ENCODE data around the gene PRPF19.

The PRPF19 gene

DNA sequence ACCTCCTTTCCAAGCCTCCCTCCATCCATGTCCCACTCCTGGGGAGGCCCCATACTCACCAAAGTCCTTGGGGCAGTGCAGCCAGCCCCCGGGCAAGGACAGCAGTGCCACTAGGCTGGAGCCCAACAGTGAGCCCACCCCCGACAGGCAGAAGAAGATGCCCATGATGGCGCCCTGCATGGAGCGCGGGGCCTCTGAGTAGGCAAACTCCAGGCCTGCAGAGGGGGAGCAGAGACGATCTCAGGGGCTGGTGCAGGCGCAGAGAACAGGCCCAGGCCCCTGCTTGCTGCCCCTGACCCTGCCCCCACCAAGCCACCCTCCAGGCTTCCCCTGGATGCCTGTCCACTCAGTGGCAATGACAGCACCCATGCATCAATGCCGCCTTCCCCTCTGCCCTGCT, 31.4 kb upstream of the PRPF19 start:
- DNase-seq (ENCODE audit: low read depth): no peak

DNA sequence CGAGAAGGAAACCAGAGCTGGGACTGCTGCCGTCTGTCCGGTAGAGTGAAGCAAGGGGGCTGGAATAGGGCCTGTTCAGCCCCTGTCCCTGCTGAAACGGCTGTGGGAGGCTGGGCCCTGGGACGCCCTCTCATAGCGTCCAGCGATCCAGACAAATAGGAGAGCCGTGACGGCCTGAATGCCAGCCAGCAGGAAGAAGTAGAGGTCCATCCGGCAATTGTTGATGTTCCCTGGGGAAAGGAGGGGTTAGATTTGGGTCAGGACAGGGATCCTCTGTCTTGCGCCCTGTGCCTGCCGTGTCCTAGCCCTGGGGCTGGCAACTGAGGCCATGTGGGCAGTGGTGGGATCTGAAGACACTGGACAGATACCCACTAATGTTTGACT, 30.8 kb upstream of the PRPF19 start:
- DNase-seq (ENCODE audit: low read depth): no peak

DNA sequence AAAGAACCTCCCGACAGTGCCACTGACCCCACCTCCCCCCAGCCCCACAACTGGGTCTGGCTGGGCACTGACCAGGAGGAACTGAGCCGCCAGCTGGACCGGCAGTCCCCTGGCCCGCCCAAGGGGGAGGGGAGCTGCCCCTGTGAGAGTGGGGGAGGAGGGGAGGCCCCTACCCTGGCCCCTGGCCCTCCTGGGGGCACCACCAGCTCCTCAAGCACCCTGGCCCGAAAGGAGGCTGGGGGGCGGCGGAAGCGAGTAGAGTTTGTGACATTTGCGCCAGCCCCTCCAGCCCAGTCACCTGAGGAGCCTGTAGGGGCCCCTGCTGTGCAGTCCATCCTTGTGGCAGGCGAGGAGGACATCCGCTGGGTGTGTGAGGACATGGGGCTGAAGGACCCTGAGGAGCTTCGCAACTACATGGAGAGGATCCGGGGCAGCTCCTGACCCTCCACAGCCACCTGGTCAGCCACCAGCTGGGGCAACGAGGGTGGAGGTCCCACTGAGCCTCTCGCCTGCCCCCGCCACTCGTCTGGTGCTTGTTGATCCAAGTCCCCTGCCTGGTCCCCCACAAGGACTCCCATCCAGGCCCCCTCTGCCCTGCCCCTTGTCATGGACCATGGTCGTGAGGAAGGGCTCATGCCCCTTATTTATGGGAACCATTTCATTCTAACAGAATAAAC, 30.2 kb upstream of the PRPF19 start:
- DNase-seq (ENCODE audit: low read depth): no peak

DNA sequence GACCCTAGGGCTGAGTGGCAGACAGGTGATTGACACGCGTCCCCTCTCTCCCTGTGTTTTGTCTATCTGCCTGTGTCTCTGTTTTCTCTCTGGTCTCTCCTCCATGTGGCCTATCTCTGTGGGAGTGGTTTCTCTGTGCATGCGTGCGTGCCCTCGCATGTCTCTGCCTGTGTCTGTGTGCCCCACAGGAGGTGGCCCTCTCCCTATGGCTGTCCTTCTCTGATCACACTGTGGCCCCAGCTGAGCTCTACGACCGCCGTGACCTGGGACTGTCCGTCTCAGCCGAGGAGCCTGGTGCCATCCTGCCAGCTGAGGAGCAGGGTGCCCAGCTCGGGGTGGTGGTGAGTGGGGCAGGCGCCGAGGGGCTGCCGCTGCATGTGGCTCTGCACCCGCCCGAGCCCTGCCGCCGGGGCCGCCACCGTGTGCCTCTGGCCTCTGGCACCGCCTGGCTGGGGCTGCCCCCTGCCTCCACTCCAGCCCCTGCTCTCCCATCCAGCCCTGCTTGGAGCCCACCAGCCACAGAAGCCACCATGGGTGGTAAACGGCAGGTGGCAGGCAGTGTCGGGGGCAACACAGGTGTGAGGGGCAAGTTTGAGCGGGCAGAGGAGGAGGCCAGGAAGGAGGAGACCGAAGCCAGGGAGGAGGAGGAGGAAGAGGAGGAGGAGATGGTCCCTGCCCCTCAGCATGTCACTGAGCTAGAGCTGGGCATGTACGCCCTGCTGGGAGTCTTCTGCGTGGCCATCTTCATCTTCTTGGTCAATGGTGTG, 29.5 kb upstream of the PRPF19 start:
- no peak for DNase-seq (ENCODE audit: low read depth)

DNA sequence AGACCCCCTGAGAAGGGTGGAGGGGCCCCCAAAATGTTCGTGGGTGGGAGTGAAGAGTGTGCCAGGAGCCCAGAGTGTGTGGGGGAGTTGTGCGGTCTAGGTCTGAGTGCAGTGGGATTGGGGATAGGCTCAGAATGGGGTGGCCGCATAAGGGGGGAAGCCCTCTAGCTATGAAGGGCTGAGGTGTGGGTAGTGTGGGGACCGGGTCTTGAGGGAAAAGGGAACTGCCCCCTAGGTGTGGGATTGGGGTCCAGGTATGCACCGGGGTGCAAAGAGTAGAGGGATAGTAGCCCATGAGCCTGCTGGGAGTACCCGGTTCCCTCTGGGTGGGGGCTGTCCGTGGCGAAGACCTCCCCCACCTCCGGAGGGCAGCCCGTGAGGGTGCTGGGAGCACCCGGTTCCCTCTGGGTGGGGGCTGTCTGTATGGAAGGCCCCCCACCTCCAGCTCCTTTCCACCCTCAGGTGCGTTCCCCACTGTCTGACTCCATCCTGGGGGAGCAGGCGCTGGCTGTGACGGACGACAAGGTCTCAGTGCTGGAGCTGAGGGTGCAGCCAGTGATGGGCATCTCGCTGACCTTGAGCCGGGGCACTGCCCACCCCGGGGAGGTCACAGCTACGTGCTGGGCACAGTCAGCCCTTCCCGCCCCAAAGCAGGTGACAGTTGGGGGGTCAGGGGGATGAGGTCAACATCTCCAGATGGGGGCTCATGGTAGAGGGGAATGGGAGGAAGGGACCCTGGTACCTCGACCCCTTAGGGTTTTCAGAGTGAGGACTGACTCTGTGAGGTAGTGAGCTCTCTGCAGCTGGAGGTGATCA, 28.6 kb upstream of the PRPF19 start:
- DNase-seq (ENCODE audit: low read depth): no peak

DNA sequence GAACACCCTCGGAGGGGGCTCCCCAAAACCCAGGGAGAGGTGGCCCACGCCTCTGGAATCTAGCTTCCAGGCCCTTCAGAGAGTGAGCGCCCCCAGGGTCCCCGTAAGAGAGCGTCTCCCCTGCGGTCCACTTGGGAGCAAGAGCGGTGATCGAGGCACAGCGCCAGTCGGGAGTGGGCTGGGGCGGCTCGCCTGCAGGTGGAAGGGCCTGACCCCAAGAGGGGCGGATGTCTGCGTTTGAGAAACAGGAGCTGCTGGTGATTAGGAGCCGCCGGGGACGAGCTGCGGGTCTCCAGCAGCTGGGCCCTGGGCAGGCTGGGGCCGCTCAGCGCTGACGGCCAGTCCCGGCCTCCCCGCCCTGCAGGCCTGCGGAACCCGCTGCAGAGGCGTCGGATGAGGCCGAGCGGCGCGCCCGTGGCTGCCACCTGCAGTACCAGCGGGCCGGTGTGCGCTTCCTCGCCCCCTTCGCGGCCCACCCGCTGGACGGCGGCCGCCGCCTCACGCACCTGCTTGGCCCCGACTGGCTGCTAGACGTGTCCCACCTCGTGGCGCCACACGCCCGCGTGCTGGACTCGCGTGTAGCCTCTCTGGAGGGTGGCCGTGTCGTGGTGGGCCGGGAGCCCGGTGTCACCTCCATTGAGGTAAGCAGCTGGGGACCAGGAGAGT, 27.9 kb upstream of the PRPF19 start:
- DNase-seq (ENCODE audit: low read depth): no peak

DNA sequence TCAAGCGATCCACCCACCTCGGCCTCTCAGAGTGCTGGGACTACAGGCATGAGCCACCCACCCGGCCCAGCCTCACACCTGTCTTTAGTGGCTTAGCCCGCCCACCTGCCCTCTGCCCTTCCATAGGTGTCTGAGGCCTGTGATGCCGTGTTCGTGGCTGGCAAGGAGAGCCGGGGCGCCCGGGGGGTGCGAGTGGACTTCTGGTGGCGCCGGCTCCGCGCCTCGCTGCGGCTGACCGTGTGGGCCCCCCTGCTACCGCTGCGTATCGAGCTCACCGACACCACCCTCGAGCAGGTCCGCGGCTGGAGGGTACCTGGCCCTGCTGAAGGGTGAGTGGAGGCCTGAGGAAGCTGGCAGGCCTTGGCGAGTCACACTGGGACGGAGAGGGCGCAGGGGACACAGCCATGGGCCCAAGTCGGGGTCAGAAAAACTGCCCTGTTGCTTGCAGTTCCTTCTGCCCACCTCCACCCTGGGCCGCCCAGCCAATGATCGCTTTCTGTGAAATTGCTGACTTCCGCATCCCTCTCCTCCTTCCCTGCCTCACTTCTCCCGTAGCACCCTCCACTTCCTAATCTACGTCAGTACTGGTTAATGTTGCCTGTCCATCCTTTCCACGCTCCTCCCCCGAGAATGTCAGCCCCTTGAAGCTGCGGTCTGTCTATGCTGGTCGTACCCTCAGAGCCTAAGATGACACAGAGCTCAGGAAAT, 27.2 kb upstream of the PRPF19 start:
- DNase-seq (ENCODE audit: low read depth): no peak

DNA sequence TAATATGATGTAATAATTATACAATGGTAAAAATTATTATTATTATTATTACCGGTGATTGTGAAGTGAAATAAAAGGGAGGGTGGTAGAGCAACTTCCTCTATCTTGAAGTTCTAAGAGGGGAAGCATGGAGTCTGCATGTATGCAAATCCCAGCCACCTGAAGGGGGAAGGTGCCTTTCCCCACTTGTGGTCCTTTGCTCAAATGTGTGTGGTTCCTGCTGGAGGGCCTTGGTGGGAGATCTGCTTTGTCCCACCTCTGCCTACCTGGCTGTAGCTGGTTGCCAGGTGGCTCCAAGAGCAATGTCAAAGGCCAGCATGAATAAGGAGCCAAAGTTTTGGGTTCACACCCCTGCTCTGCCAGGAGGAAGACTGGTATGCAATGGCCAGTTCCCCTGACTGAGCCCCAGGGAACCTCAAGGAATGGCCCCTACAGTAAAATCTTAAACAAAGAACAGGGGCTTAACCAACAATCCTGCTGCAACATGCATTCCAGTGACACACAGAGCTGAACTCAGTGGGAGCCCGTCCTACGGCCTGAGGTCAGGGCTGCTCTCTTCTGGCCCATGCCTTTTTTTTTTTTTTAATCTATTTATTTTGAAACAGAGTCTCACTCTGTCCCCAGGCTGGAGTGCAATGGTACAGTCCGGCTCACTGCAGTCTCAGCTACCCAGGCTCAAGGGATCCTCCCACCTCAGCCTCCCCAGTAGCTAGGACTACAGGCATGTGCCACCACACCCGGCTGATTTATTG, 26.4 kb upstream of the PRPF19 start:
- DNase-seq (ENCODE audit: low read depth): no peak

DNA sequence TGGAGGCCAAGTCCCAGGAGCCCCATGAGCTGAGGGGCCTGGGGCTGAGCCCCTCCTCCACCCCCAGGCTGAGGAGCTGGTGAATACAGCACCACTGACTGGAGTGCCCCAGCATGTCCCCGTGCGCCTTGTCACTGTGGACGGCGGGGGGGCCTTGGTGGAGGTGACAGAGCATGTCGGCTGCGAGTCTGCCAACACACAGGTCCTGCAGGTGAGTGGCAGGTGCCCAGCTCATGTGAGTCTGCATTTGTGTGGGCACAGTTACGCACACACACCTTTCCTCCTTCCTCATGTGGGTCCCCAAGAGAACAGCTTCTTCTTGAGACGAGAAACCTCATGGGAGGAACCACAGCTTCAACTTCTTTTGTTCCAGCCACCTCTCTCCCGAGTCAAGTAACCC, 25.5 kb upstream of the PRPF19 start:
- no peak for DNase-seq (ENCODE audit: low read depth)

DNA sequence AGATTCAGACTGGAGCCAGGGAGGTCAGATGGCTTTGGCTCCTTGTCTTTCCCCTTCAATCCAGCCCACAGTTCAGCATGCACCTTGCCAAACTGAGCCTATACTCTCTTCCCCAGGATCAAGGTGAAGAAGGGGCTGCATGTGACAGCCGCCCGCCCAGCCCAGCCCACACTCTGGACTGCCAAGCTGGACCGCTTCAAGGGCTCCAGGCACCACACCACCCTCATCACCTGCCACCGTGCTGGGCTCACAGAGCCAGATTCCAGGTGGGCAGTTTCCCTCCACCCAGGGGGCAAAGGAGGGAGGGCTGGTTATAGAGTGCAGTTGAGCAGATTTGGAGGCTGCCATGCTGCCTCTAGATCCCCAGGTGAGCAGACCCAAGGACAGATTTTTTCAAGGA, 24.0 kb upstream of the PRPF19 start:
- no peak for DNase-seq (ENCODE audit: low read depth)

DNA sequence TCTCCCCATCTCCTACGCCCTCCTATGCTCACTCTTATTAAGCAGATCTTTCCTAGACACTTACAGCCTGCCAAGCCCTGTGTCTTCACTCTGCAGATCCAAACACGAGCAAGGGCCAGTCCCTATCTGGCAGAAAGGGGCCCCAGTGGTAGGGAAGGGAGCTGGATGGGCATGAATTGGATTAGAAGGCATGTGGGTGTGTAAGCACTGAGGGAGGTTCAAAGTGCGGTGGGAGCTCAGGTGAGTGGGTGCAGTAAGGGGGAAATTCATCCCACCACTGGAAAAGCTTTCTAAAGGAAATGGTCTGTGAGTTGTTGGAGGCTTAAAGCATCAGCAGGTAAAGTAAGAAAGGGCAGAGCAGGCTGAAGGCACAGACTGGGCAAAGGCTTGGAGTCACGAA, 23.4 kb upstream of the PRPF19 start:
- DNase-seq (ENCODE audit: low read depth): no peak

DNA sequence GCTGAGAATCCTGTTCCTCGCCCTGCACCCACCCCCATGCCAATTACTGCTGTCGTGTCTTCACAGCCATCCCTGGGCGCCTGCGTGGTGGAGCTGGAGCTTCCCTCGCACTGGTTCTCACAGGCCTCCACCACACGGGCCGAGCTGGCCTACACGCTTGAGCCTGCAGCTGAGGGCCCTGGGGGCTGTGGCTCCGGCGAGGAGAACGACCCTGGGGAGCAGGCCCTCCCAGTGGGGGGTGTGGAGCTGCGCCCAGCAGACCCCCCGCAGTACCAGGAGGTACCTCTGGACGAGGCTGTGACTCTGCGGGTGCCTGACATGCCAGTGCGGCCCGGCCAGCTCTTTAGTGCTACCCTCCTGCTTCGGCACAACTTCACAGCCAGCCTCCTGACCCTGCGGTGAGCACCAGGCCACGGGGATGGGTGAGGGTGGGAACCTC, 22.2 kb upstream of the PRPF19 start:
- DNase-seq (ENCODE audit: low read depth): no peak

DNA sequence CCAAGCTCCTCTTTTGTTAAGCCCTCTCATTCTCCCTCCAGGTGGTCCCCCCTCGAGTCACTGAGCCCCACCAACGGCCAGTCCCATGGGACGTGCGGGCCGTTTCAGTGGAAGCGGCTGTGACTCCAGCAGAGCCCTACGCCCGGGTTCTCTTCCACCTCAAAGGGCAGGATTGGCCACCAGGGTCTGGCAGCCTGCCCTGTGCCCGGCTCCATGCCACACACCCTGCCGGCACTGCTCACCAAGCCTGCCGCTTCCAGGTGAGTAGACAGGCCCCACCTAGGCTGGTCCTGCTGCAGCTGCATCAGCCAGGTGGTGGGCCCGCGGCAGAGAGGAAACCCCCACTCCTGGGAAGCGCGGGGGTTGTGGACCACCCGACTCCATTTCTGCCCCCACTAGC, 21.2 kb upstream of the PRPF19 start:
- DNase-seq (ENCODE audit: low read depth): no peak

DNA sequence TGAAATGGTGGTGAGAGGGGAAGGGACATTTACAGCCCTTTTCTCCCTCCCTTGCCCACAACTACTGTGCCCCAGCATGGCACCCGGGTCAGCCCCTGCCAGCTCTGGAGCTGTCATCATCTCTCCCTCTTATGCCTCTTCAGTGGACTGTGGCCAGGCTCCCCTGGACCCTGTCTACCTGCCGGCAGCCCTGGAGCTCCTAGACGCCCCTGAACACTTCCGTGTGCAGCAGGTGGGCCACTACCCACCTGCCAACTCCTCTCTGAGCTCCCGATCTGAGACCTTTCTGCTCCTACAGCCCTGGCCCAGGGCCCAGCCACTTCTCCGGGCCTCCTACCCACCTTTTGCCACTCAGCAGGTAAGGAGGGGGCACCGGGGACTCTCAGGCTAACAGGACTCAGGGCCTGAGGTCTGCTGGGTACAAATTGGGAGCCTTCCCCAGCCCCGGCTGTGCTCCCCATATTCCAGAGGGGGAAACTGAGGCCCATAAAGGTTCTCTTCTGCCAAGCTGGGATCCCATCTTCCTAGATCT, 20.7 kb upstream of the PRPF19 start:
- DNase-seq (ENCODE audit: low read depth): no peak

DNA sequence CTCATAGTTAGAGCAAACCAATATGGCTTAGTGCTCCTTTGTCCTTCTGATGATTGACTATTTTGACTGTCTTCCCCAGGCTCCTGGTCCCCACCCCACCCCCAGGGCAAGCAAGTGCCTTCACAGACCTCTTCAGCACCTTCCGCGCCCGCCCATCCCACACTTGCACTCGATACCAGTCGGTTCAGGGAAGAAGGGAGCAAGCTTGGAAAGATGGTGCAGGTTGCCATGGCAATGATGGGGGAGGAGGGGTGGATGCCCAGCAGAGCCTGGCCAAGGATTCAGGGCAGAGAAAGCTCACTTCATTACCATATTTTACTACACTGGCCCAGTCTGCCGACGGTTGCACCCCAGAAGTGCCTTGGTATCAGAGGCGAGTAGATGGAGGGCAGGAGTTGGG, 20.1 kb upstream of the PRPF19 start:
- no peak for DNase-seq (ENCODE audit: low read depth)

DNA sequence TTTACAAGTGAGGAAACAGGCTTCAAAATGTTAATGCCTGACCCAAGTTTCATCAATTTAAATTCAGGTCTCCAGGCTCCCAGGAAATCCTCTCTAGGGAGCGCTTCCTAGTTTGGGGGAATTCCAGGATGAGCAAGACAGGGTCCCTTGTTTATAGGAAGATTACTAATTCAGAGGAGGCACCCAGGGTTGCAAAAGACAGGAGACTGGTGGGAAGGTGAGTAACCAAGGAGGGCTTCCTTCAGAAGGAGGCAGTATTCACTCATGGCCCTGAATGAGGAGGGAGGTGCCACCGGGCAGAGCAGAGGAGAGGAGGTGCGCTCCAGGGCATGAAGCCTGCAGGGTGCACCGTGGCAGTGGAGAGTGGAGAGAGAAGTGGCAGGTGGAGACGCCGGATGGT, 19.5 kb upstream of the PRPF19 start:
- DNase-seq (ENCODE audit: low read depth): no peak

DNA sequence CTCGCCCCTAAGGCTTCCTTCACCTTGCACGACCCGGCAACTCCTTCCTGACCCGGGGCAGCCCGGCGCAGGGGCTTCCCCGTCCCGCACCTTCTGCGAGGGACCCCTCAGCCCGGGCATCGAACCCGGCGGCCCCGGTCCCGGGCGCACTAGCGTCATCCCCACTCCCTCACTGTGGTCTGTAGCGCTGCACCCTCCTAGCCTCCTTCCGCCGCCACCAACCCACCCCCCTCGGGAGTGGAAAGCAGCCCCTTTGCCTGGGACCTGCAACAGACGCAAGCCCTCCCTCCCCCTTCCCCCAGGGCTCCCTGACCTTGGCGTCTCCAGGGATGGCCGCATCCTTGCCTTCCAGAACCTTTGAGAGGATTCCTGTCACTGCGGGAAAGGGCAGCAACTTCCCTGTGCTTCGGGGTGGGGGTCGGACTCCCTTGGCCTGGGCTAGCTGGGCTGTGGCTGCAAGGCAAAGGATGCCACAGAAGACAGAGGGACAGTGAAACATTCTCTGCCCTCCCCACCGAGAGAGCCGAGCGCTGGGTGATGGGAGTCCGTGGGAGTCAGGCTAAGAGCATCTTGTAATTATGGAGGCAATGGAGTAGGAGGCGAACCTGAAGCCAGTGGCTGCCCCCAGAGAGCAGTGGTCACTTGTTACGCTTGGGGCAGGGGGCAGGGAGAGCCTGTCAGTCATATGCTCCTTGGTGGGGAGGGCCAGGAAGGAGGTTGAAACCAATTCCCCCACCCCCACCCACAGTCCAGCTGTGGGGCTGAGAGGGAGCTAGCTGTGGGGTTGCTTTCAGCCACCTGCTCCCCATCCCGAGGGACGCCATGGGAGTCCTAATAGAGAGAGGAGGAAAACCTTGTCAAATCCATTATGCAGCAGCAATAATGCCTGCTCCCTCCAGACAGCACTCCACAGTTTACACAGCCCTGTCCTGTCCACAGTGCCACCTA, 18.8 kb upstream of the PRPF19 start:
- no peak for DNase-seq (ENCODE audit: low read depth)

DNA sequence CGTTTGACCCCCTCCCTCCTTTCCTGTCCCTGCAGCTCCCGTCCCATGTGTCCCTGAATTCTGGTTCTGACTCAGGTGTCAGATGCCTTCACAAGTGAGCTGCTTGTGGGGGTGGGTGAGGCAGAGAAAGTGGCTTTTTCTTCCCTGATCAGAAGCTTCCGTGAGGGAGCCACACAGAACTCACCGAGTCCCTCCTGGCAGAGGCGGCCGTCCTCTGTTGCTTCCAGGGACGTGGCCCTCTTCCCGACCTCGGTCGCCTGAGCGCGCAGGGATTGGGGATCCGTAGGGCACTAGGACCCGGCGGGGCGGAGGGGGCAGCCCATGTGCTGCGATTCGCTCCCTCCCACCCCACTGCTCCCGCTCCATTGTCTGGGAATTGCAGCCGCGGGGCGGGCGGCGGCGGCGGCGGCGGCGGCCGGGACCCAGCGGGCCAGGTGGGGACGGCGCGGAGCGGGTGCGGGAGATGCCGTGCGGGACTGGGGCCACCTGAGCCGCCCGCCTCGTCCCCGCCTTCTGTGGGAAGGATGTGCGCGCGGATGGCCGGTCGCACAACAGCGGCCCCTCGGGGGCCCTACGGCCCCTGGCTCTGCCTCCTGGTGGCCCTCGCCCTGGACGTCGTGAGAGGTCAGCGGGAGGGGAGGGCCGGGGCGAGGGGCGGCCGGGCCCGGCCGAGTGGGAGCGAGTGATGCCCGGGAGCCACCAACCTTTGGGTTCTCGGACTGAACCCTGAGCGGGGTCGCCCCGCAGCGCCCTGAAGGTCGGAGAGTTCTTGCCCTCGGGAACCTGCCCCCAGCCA, 17.9 kb upstream of the PRPF19 start, which contains the start of gene TMEM132A:
Gene TMEM132A (plus strand): TSS at position 351 of the 796 bp plus-strand sequence. CDS start 174 bp downstream, at position 525.
- no peak for DNase-seq (ENCODE audit: low read depth)

DNA sequence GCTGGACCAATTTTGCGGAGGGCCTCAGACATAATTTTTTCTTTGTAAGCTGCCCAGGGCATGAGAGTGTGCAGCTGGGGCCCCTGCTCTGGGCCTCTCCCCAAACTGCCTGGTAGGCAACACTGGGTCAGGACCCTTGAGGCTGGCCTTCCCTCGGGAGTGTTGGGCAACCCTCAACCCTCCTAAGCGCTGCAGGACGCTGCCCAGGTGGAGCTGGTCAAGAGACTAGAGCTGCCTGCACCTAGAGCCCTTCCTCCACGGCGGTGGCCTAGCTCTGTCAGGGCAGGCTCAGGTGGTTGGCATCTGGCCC, 17.4 kb upstream of the PRPF19 start:
- DNase-seq (ENCODE audit: low read depth): no peak

All from CMK (cell line).